K562 (cell line): ENCODE results near the gene RBBP7. TPM values are rescaled to one million over a fixed set of nuclear protein-coding genes. Genes with fewer than 3 reads are reported as not detected.

Experiments used
- CCNT2 ChIP-seq: IDR thresholded peaks from 2 replicates; pipeline ENCODE4 v1.6.1; 2011; ENCODE audit warnings: borderline replicate concordance, low read depth, mild to moderate bottlenecking, moderate library complexity, mixed read lengths, low read length; ENCODE audit not compliant: insufficient read length; ENCODE audit errors: extremely low read depth
- ETV6 ChIP-seq, 3 experiments: fragments of 150-350 bp in 1 of 3; sonication (generic) in 1 of 3; formaldehyde crosslinking in 1 of 3; IDR thresholded peaks; 2 replicates each; pipeline versions ENCODE4 v1.6.1 to v1.8.0; 2014 to 2022; ENCODE audit warnings: borderline replicate concordance in 2 of 3, low read depth in 2 of 3, antibody characterized with exemption in 1 of 3, low read length in 1 of 3, mild to moderate bottlenecking in 1 of 3, missing genetic modification reagents in 1 of 3
- TRIM28 ChIP-seq: fragments of 450-650 bp; IDR thresholded peaks from 2 replicates; pipeline ENCODE4 v1.6.1; 2017
- polyA plus RNA-seq, 8 experiments: library from polyadenylated mRNA; depleted of rRNA in 4 of 8; stranded (reverse) in 5 of 8; unstranded in 3 of 8; fragments of >200 nt; fragmentation: Nextera tagmentation in 2 of 8; fragmentation: Illumina TruSeq in 1 of 8; extraction: Ambion mirVana in 2 of 8; extraction: Trizol in 1 of 8; gene quantifications; 2 replicates each; pipeline versions ENCODE4 v1.2.1 to v1.2.3, GENCODE V29; 2011 to 2014; ENCODE audit warnings: inconsistent platforms in 1 of 8, missing spikeins in 1 of 8
- total RNA-seq, 7 experiments: library from RNA; depleted of rRNA in 6 of 7; stranded (reverse); fragments of >200 nt in 6 of 7; fragmentation: Illumina TruSeq in 2 of 7; extraction: Trizol in 2 of 7; gene quantifications; 2 replicates each; pipeline versions ENCODE4 v1.2.1 to v1.2.3, GENCODE V29; 2011 to 2021; ENCODE audit warnings: low replicate concordance in 1 of 7
- TF ChIP-seq, protein P1 (sequence below): fragments of 450-650 bp; IDR thresholded peaks from 2 replicates; pipeline ENCODE4 v1.6.1; 2018; ENCODE audit not compliant: partially characterized antibody
- TF ChIP-seq, protein P2 (sequence below): fragments of 200-600 bp; sonication (generic); IDR thresholded peaks from one replicate; pipeline ENCODE4 v1.6.1; 2012; ENCODE audit warnings: mild to moderate bottlenecking, low read depth, low read length, inconsistent platforms

RBBP7 gene
- total and polyA plus RNA-seq, 9 of the 15 experiments (the other 6 are each of a cell fraction or from before 2014, with no cell fraction given), result 79.0 to 364 (median 182) TPM

DNA sequence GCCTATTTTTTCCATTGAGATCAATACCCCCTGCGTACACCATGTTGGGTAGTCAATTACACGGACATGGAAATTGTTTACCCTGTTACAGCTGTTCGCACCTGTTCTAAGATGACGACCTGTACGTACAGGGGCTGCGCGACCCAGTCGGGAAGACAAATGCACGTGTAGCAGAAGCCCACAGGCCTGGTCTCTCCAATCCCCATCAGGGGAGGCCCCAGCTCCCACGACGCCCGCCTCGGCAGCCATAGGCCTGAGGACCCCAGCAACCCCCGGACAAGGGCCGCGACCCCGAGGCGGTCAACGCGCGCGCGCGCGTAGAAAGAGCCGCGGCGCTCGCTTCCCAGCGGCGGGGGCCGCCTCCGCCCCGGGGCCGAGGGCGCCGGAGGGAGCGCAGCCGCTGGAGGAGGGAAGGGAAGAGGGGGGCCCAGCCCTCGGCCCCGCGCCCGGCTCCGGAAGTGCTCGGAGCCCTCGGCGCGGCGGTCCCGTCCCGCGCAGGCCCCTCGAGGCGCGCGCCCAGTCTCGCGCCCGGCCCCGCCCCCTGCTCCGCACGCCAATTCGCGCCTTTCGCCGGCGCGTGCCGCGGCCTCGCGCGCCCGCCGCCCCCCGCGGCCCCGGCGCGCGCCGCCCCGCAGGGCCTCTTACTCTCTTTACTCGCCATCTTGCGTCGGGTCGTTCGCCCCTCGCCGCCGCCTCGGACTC is 618 bp downstream of the RBBP7 start (continued):
- TF ChIP-seq, protein P1, sequence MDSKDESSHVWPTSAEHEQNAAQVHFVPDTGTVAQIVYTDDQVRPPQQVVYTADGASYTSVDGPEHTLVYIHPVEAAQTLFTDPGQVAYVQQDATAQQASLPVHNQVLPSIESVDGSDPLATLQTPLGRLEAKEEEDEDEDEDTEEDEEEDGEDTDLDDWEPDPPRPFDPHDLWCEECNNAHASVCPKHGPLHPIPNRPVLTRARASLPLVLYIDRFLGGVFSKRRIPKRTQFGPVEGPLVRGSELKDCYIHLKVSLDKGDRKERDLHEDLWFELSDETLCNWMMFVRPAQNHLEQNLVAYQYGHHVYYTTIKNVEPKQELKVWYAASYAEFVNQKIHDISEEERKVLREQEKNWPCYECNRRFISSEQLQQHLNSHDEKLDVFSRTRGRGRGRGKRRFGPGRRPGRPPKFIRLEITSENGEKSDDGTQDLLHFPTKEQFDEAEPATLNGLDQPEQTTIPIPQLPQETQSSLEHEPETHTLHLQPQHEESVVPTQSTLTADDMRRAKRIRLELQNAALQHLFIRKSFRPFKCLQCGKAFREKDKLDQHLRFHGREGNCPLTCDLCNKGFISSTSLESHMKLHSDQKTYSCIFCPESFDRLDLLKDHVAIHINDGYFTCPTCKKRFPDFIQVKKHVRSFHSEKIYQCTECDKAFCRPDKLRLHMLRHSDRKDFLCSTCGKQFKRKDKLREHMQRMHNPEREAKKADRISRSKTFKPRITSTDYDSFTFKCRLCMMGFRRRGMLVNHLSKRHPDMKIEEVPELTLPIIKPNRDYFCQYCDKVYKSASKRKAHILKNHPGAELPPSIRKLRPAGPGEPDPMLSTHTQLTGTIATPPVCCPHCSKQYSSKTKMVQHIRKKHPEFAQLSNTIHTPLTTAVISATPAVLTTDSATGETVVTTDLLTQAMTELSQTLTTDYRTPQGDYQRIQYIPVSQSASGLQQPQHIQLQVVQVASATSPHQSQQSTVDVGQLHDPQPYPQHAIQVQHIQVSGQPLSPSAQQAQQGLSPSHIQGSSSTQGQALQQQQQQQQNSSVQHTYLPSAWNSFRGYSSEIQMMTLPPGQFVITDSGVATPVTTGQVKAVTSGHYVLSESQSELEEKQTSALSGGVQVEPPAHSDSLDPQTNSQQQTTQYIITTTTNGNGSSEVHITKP, result no peak
- no peak for TF ChIP-seq TRIM28
- TF ChIP-seq, protein P2, sequence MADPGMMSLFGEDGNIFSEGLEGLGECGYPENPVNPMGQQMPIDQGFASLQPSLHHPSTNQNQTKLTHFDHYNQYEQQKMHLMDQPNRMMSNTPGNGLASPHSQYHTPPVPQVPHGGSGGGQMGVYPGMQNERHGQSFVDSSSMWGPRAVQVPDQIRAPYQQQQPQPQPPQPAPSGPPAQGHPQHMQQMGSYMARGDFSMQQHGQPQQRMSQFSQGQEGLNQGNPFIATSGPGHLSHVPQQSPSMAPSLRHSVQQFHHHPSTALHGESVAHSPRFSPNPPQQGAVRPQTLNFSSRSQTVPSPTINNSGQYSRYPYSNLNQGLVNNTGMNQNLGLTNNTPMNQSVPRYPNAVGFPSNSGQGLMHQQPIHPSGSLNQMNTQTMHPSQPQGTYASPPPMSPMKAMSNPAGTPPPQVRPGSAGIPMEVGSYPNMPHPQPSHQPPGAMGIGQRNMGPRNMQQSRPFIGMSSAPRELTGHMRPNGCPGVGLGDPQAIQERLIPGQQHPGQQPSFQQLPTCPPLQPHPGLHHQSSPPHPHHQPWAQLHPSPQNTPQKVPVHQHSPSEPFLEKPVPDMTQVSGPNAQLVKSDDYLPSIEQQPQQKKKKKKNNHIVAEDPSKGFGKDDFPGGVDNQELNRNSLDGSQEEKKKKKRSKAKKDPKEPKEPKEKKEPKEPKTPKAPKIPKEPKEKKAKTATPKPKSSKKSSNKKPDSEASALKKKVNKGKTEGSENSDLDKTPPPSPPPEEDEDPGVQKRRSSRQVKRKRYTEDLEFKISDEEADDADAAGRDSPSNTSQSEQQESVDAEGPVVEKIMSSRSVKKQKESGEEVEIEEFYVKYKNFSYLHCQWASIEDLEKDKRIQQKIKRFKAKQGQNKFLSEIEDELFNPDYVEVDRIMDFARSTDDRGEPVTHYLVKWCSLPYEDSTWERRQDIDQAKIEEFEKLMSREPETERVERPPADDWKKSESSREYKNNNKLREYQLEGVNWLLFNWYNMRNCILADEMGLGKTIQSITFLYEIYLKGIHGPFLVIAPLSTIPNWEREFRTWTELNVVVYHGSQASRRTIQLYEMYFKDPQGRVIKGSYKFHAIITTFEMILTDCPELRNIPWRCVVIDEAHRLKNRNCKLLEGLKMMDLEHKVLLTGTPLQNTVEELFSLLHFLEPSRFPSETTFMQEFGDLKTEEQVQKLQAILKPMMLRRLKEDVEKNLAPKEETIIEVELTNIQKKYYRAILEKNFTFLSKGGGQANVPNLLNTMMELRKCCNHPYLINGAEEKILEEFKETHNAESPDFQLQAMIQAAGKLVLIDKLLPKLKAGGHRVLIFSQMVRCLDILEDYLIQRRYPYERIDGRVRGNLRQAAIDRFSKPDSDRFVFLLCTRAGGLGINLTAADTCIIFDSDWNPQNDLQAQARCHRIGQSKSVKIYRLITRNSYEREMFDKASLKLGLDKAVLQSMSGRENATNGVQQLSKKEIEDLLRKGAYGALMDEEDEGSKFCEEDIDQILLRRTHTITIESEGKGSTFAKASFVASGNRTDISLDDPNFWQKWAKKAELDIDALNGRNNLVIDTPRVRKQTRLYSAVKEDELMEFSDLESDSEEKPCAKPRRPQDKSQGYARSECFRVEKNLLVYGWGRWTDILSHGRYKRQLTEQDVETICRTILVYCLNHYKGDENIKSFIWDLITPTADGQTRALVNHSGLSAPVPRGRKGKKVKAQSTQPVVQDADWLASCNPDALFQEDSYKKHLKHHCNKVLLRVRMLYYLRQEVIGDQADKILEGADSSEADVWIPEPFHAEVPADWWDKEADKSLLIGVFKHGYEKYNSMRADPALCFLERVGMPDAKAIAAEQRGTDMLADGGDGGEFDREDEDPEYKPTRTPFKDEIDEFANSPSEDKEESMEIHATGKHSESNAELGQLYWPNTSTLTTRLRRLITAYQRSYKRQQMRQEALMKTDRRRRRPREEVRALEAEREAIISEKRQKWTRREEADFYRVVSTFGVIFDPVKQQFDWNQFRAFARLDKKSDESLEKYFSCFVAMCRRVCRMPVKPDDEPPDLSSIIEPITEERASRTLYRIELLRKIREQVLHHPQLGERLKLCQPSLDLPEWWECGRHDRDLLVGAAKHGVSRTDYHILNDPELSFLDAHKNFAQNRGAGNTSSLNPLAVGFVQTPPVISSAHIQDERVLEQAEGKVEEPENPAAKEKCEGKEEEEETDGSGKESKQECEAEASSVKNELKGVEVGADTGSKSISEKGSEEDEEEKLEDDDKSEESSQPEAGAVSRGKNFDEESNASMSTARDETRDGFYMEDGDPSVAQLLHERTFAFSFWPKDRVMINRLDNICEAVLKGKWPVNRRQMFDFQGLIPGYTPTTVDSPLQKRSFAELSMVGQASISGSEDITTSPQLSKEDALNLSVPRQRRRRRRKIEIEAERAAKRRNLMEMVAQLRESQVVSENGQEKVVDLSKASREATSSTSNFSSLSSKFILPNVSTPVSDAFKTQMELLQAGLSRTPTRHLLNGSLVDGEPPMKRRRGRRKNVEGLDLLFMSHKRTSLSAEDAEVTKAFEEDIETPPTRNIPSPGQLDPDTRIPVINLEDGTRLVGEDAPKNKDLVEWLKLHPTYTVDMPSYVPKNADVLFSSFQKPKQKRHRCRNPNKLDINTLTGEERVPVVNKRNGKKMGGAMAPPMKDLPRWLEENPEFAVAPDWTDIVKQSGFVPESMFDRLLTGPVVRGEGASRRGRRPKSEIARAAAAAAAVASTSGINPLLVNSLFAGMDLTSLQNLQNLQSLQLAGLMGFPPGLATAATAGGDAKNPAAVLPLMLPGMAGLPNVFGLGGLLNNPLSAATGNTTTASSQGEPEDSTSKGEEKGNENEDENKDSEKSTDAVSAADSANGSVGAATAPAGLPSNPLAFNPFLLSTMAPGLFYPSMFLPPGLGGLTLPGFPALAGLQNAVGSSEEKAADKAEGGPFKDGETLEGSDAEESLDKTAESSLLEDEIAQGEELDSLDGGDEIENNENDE, result no peak
- TF ChIP-seq ETV6 (IDR thresholded peaks at IDR 0.05; ENCODE audit: borderline replicate concordance in 1 of 2, low read depth in 2 of 2, low read length in 1 of 2), result no peak
- no peak for TF ChIP-seq ETV6 (CRISPR knock-in tag; IDR thresholded peaks at IDR 0.05; ENCODE audit: borderline replicate concordance)
- TF ChIP-seq CCNT2, result peak; percentile 34
